Transverse colon (tissue), 3 donors: ENCODE measurements around the gene SULT1B1.

Source experiments
- CTCF ChIP-seq, 5 experiments: fragments of 200-600 bp in 3 of 5; fragments of 450-650 bp in 2 of 5; sonication (generic) in 3 of 5; IDR thresholded peaks; 1 replicate in 2 of 5; 2 replicates in 3 of 5; pipeline ENCODE4 v1.5.1; 2016 to 2017; ENCODE audit warnings: antibody characterized with exemption in 5 of 5, inconsistent platforms in 3 of 5, mild to moderate bottlenecking in 2 of 5, moderate library complexity in 1 of 5
- POLR2A ChIP-seq: fragments of 450-650 bp; IDR thresholded peaks from one replicate; pipeline ENCODE4 v1.6.1; 2016; ENCODE audit warnings: antibody characterized with exemption, mild to moderate bottlenecking, moderate library complexity

- no peak for TF ChIP-seq CTCF (IDR thresholded peaks at IDR 0.05)
- no peak for TF ChIP-seq POLR2A
Measured at GRCh38 chr4:69714086-69714485, 46.3 kb downstream of the SULT1B1 start.
